H1 (cell line): ENCODE measurements around the gene CAMTA1. TPM values are rescaled to one million over a fixed set of nuclear protein-coding genes. Genes with fewer than 3 reads are reported as not detected.
A peak's percentile ranks its signal among the peaks of the same experiment; 100 is the strongest.

Experiments used
- CTCF ChIA-PET: fragments of 300-600 bp; sonication (Branson Sonifier 250); formaldehyde crosslinking; loops from one replicate; lab custom pipeline; 2021; ENCODE audit not compliant: partially characterized antibody; lab: Charles Lee
- POLR2A ChIA-PET: fragments of 300-600 bp; sonication (Branson Sonifier 250); formaldehyde crosslinking; loops from one replicate; lab custom pipeline; 2021; ENCODE audit warnings: inconsistent platforms; ENCODE audit not compliant: partially characterized antibody; lab: Charles Lee
- DNase-seq, 2 experiments: peaks; one replicate each; pipeline versions ENCODE4 v3.0.0 to v3.0.0-alpha.2; 2010 to 2022; ENCODE audit warnings: low spot score in 2 of 2, low read depth in 1 of 2, mixed read lengths in 1 of 2
- FAIRE-seq: peaks from 2 replicates; lab custom pipeline; 2011; peaks lifted over from hg19 to GRCh38; lab: Jason Lieb, UNC
- H2AFZ ChIP-seq: 2 replicates; pipeline ENCODE4 v1.8.1; 2012; ENCODE audit warnings: low read length, inconsistent platforms
- H2AK5ac ChIP-seq: 2 replicates; pipeline ENCODE4 v1.6.1; 2013; ENCODE audit warnings: low read depth, low read length
- H2BK120ac ChIP-seq: replicated peaks from 2 replicates; pipeline ENCODE3; 2013; ENCODE audit warnings: low read depth, low read length, inconsistent platforms
- H2BK12ac ChIP-seq: 2 replicates; pipeline ENCODE4 v1.6.1; 2013; ENCODE audit warnings: low read depth, low read length
- H2BK15ac ChIP-seq: 2 replicates; pipeline ENCODE4 v1.6.1; 2013; ENCODE audit warnings: low read length
- H2BK20ac ChIP-seq: 2 replicates; pipeline ENCODE4 v1.6.1; 2013; ENCODE audit warnings: low read length
- H2BK5ac ChIP-seq: 2 replicates; pipeline ENCODE4 v1.6.1; 2013; ENCODE audit warnings: low read depth, low read length
- H3K14ac ChIP-seq: 2 replicates; pipeline ENCODE4 v1.6.1; 2013; ENCODE audit warnings: inconsistent platforms; ENCODE audit not compliant: insufficient read length
- H3K18ac ChIP-seq: 2 replicates; pipeline ENCODE4 v1.6.1; 2013; ENCODE audit warnings: low read length; ENCODE audit errors: extremely low read depth
- H3K23ac ChIP-seq: 2 replicates; pipeline ENCODE4 v1.6.1; 2013; ENCODE audit warnings: inconsistent platforms; ENCODE audit not compliant: insufficient read length
- H3K23me2 ChIP-seq: 2 replicates; pipeline ENCODE4 v1.6.1; 2013; ENCODE audit warnings: low read depth, low read length
- H3K27ac ChIP-seq: 2 replicates; pipeline ENCODE4 v1.6.1; 2011; ENCODE audit warnings: low read depth, low read length, inconsistent platforms
- H3K27me3 ChIP-seq, 4 experiments: replicated peaks in 1 of 4; 1 replicate in 1 of 4; 2 replicates in 3 of 4; pipeline versions ENCODE4 v1.6.1 to v1.8.1; 2011 to 2013; ENCODE audit warnings: low read length in 3 of 4, mild to moderate bottlenecking in 3 of 4, inconsistent platforms in 2 of 4, mixed read lengths in 2 of 4, moderate library complexity in 1 of 4; ENCODE audit not compliant: control insufficient read depth in 3 of 4, insufficient read depth in 3 of 4; ENCODE audit errors: extremely low read depth in 1 of 4
- H3K36me3 ChIP-seq, 4 experiments: 2 replicates each; pipeline versions ENCODE4 v1.6.1 to v1.8.1; 2011 to 2013; ENCODE audit warnings: mild to moderate bottlenecking in 4 of 4, low read length in 3 of 4, moderate library complexity in 2 of 4, control low read depth in 1 of 4, inconsistent platforms in 1 of 4; ENCODE audit not compliant: insufficient read depth in 4 of 4, control insufficient read depth in 2 of 4
- H3K4ac ChIP-seq: replicated peaks from 2 replicates; pipeline ENCODE3; 2013; ENCODE audit warnings: low read length, low read depth, mixed read lengths, inconsistent platforms; ENCODE audit not compliant: insufficient read length
- H3K4me1 ChIP-seq, 4 experiments: replicated peaks in 1 of 4; 1 replicate in 1 of 4; 2 replicates in 3 of 4; pipeline versions ENCODE4 v1.6.1 to v1.8.1; 2011 to 2013; ENCODE audit warnings: low read length in 3 of 4, inconsistent platforms in 2 of 4, mixed read lengths in 1 of 4; ENCODE audit not compliant: insufficient read depth in 4 of 4, control insufficient read depth in 3 of 4
- H3K4me2 ChIP-seq, 2 experiments: 2 replicates each; pipeline versions ENCODE4 v1.6.1 to v1.8.1; 2011 to 2013; ENCODE audit warnings: low read depth in 2 of 2, low read length in 2 of 2, control low read depth in 1 of 2, inconsistent platforms in 1 of 2, mild to moderate bottlenecking in 1 of 2; ENCODE audit not compliant: insufficient read depth in 1 of 2
- H3K4me3 ChIP-seq, 4 experiments: fragments of 200-600, 300-600 bp in 1 of 4; sonication (generic), shearing (Covaris generic), sonication (Bioruptor Twin) in 1 of 4; 2 replicates each; pipeline versions ENCODE4 v1.5.1 to v1.8.1; 2011 to 2016; ENCODE audit warnings: low read length in 4 of 4, low read depth in 3 of 4, control low read depth in 2 of 4, inconsistent platforms in 2 of 4, mild to moderate bottlenecking in 2 of 4, mixed read lengths in 1 of 4, moderate library complexity in 1 of 4; ENCODE audit not compliant: insufficient read depth in 2 of 4; ENCODE audit errors: extremely low read depth in 1 of 4
- H3K56ac ChIP-seq: replicated peaks from 2 replicates; pipeline ENCODE3; 2013; ENCODE audit warnings: low read depth, mild to moderate bottlenecking, mixed read lengths, low read length, inconsistent platforms; ENCODE audit not compliant: insufficient read length
- H3K79me1 ChIP-seq: 2 replicates; pipeline ENCODE4 v1.6.1; 2013; ENCODE audit warnings: low read depth, low read length, control low read depth
- H3K79me2 ChIP-seq, 2 experiments: 2 replicates each; pipeline versions ENCODE4 v1.6.1 to v1.8.1; 2012 to 2013; ENCODE audit warnings: low read length in 2 of 2, mild to moderate bottlenecking in 2 of 2, inconsistent platforms in 1 of 2; ENCODE audit not compliant: insufficient read depth in 2 of 2, control insufficient read depth in 1 of 2
- H3K9ac ChIP-seq, 4 experiments: replicated peaks in 1 of 4; 1 replicate in 1 of 4; 2 replicates in 3 of 4; pipeline versions ENCODE4 v1.6.1 to v1.8.1; 2011 to 2013; ENCODE audit warnings: low read depth in 3 of 4, low read length in 3 of 4, control low read depth in 2 of 4, mild to moderate bottlenecking in 2 of 4, moderate library complexity in 2 of 4, inconsistent platforms in 1 of 4; ENCODE audit errors: extremely low read depth in 1 of 4
- H3K9me3 ChIP-seq, 2 experiments: 2 replicates each; pipeline versions ENCODE4 v1.6.1 to v1.8.1; 2012 to 2013; ENCODE audit warnings: mild to moderate bottlenecking in 2 of 2, moderate library complexity in 2 of 2, control low read depth in 1 of 2, inconsistent platforms in 1 of 2, low read depth in 1 of 2, low read length in 1 of 2, mixed read lengths in 1 of 2; ENCODE audit not compliant: insufficient read depth in 2 of 2
- H4K20me1 ChIP-seq, 2 experiments: replicated peaks in 1 of 2; 2 replicates each; pipeline versions ENCODE3 to v1.8.1; 2011 to 2013; ENCODE audit warnings: inconsistent platforms in 2 of 2, low read length in 2 of 2, mild to moderate bottlenecking in 1 of 2; ENCODE audit not compliant: insufficient read depth in 2 of 2, control insufficient read depth in 1 of 2
- H4K5ac ChIP-seq: 2 replicates; pipeline ENCODE4 v1.6.1; 2013; ENCODE audit warnings: low read length, low read depth, mixed read lengths, inconsistent platforms; ENCODE audit not compliant: insufficient read length
- H4K8ac ChIP-seq: 2 replicates; pipeline ENCODE4 v1.8.0; 2013; ENCODE audit warnings: mild to moderate bottlenecking, moderate library complexity, low read length, inconsistent platforms; ENCODE audit not compliant: insufficient read depth; ENCODE audit errors: extremely low read depth
- H4K91ac ChIP-seq: replicated peaks from 2 replicates; pipeline ENCODE3; 2013; ENCODE audit warnings: low read length, mixed read lengths, inconsistent platforms; ENCODE audit not compliant: insufficient read length
- CBX5 ChIP-seq: fragments of 300-800, 300-1000 bp; sonication (generic); IDR thresholded peaks from 2 replicates; pipeline ENCODE4 v1.7.1; 2016; ENCODE audit warnings: antibody characterized with exemption, low read length, low read depth
- CEBPB ChIP-seq: IDR thresholded peaks from 2 replicates; pipeline ENCODE4 v1.6.1; 2012; ENCODE audit warnings: low read depth, low read length
- CHD1 ChIP-seq: IDR thresholded peaks from 2 replicates; pipeline ENCODE4 v1.6.1; 2012; ENCODE audit warnings: low read depth, low read length, improper control_type of control experiment
- GTF2F1 ChIP-seq: IDR thresholded peaks from 2 replicates; pipeline ENCODE4 v1.6.1; 2012; ENCODE audit warnings: low read depth, low read length, improper control_type of control experiment, borderline replicate concordance
- KDM1A ChIP-seq: fragments of 200-600, 300-600 bp; sonication (generic); IDR thresholded peaks from 2 replicates; pipeline ENCODE4 v1.7.1; 2016; ENCODE audit warnings: mild to moderate bottlenecking, low read length, borderline replicate concordance
- POLR2A ChIP-seq, 2 experiments: IDR thresholded peaks; 1 replicate in 1 of 2; 2 replicates in 1 of 2; pipeline ENCODE4 v1.6.1; 2011; ENCODE audit warnings: low read depth in 2 of 2, low read length in 2 of 2, mild to moderate bottlenecking in 2 of 2; ENCODE audit errors: control extremely low read depth in 1 of 2
- RBBP5 ChIP-seq: IDR thresholded peaks from 2 replicates; pipeline ENCODE4 v1.7.1; 2012; ENCODE audit warnings: low read depth, mild to moderate bottlenecking, inconsistent platforms, low read length, moderate library complexity, borderline replicate concordance
- SAP30 ChIP-seq: fragments of 300-600 bp; sonication (generic); IDR thresholded peaks from 2 replicates; pipeline ENCODE4 v1.7.1; 2012; ENCODE audit warnings: low read length, moderate library complexity, mild to moderate bottlenecking, inconsistent platforms; ENCODE audit not compliant: insufficient read depth, insufficient replicate concordance
- SIRT6 ChIP-seq: IDR thresholded peaks from one replicate; pipeline ENCODE4 v1.7.1; 2012; ENCODE audit warnings: low read length, inconsistent platforms
- TCF12 ChIP-seq: IDR thresholded peaks from 2 replicates; pipeline ENCODE4 v1.6.1; 2011; ENCODE audit warnings: low read depth, mild to moderate bottlenecking, low read length
- WGBS, 2 experiments: shearing (Covaris generic) in 1 of 2; methylation state at CpG; one replicate each; pipeline versions ENCODE4 v1.1.6 to v1.1.7; 2013 to 2015; ENCODE audit warnings: low lambda C conversion rate in 2 of 2, mixed read lengths in 2 of 2, inconsistent platforms in 1 of 2, low coverage in 1 of 2, missing lambda C conversion rate in 1 of 2; ENCODE audit not compliant: insufficient replicate concordance in 2 of 2, insufficient coverage in 1 of 2, insufficient read length in 1 of 2; ENCODE audit errors: extremely low coverage in 1 of 2, missing lambda C conversion rate in 1 of 2; 5-methylcytosine and 5-hydroxymethylcytosine counted together
- polyA plus RNA-seq, 7 experiments: library from polyadenylated mRNA; depleted of rRNA in 3 of 7; stranded (reverse) in 5 of 7; unstranded in 2 of 7; fragments of >200 nt in 5 of 7; fragments of 200-250 nt in 2 of 7; gene quantifications; 1 replicate in 5 of 7; 2 replicates in 1 of 7; 4 replicates in 1 of 7; pipeline versions ENCODE4 v1.2.1 to v1.2.3, GENCODE V29; 2011 to 2013; ENCODE audit warnings: missing spikeins in 2 of 7, mixed read lengths in 2 of 7
- total RNA-seq: library from RNA; stranded (reverse); fragmentation: NEBNext Ultra II Directional; extraction: Animal tissue kit (Norgen Biotek cat#: 25700); gene quantifications from 2 replicates; pipeline ENCODE4 v1.2.1, GENCODE V29; 2021
- TF ChIP-seq, protein P1 (sequence below): IDR thresholded peaks from 2 replicates; pipeline ENCODE4 v1.6.1; 2012; ENCODE audit warnings: inconsistent platforms

The CAMTA1 gene
- total and polyA plus RNA-seq, 2 of the 8 experiments (the other 6 are each of a cell fraction or from before 2014, with no cell fraction given): 65.0 to 119 TPM

DNA sequence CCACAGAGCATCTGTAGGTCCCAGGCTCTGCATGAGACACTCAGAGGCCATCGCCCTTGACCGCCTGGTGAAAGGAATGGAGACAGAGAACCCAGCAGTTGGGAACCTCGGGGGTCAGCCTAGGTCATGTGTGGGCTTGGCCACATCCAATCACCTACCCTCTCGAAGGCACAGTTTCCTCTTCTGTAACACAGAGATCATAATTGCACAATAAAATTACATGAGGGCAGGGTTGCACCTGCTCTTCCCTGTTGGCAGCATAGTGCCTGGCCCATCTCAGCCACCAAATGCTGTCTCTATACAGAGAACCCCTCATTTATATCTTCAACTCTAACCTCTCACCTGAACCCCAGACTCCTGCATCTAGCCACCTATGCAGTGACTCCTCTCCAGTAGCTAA lies 567.7 kb downstream of the CAMTA1 start:
- TF ChIP-seq SAP30 (no peak), RBBP5 (no peak), CBX5 (no peak), SIRT6 (no peak), CEBPB (no peak), GTF2F1 (no peak), KDM1A (no peak), POLR2A (IDR thresholded peaks at IDR 0.05; ENCODE audit: control extremely low read depth in 1 of 2, low read depth in 2 of 2, low read length in 2 of 2) (no peak), TCF12 (no peak), CHD1 (no peak)
- TF ChIP-seq, protein P1, sequence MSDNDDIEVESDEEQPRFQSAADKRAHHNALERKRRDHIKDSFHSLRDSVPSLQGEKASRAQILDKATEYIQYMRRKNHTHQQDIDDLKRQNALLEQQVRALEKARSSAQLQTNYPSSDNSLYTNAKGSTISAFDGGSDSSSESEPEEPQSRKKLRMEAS: no peak
- Histone ChIP-seq H3K23me2 (no peaks in the 10 kb centered on the region), H2BK5ac (no peak overlapping the region), H3K9me3 (no peaks in the 10 kb centered on the region), H3K27me3 (no peaks in the 10 kb centered on the region), H3K79me1 (no peaks in the 10 kb centered on the region), H2BK20ac (no peak overlapping the region), H3K56ac (no peak overlapping the region), H2BK12ac (no peak overlapping the region), H2AFZ (no peak overlapping the region), H3K18ac (no peak overlapping the region), H4K8ac (no peak overlapping the region), H3K23ac (no peak overlapping the region), H3K4me3 (no peak overlapping the region), H3K14ac (no peak overlapping the region), H3K79me2 (no peaks in the 10 kb centered on the region), H3K4ac (no peak overlapping the region), H2BK15ac (0 out of 2 replicates have a peak overlapping the region, but pooled peaks have one; percentile 18), H3K9ac (no peak overlapping the region), H3K36me3 (no peaks in the 10 kb centered on the region), H3K4me1 (no peaks in the 10 kb centered on the region), H4K91ac (no peak overlapping the region), H3K4me2 (no peak overlapping the region), H4K20me1 (no peaks in the 10 kb centered on the region), H2AK5ac (no peak overlapping the region), H3K27ac (no peak overlapping the region), H2BK120ac (no peak overlapping the region), H4K5ac (no peak overlapping the region)
- POLR2A ChIA-PET: no interaction called here
- DNase-seq: no peak
- 94% methylated on average over 4 of the region's 4 CpGs; no CpG with 5 or more reads in 1 of the 2 experiments for WGBS, 2 experiments
- CTCF ChIA-PET: interaction anchor here (0.7 kb wide), 1 partner anchor 102 kb away, joined by 4 read pairs; no protein-coding TSS in a partner anchor
- no peak for FAIRE-seq
